Activated naive CD4-positive, alpha-beta T cell treated with anti-CD3 and anti-CD28 coated beads for 36 hours (primary cell): ENCODE results near the gene SLC6A16. TPM values are rescaled to one million over a fixed set of nuclear protein-coding genes. Genes with fewer than 3 reads are reported as not detected.
"Not testable (repeated sequence)": the region's sequence is repeated elsewhere in the genome, so short reads cannot be mapped to it uniquely, and the experiment has no call there.

Experiments used
- CTCF ChIA-PET: fragments of 350-600 bp; sonication (Branson Sonifier 250); formaldehyde crosslinking; loops from one replicate; lab custom pipeline; 2021; ENCODE audit warnings: antibody characterized with exemption; lab: Charles Lee
- DNase-seq: peaks from one replicate; pipeline ENCODE4 v3.0.0-alpha.2; 2020
- H3K27ac Mint-ChIP-seq: one replicate; pipeline ENCODE4 v1.8.0; 2021; ENCODE audit warnings: mild to moderate bottlenecking, mixed read lengths
- H3K27me3 Mint-ChIP-seq: one replicate; pipeline ENCODE4 v1.8.0; 2021; ENCODE audit warnings: low read depth, mixed read lengths
- H3K36me3 Mint-ChIP-seq: one replicate; pipeline ENCODE4 v1.8.0; 2021; ENCODE audit warnings: low read depth, mixed read lengths
- H3K4me1 Mint-ChIP-seq: one replicate; pipeline ENCODE4 v1.8.0; 2021; ENCODE audit warnings: low read depth, mixed read lengths
- H3K4me3 Mint-ChIP-seq: one replicate; pipeline ENCODE4 v1.8.0; 2021; ENCODE audit warnings: mild to moderate bottlenecking, moderate library complexity, mixed read lengths
- H3K9me3 Mint-ChIP-seq: one replicate; pipeline ENCODE4 v1.8.0; 2021; ENCODE audit warnings: mixed read lengths
- intact Hi-C: fragments of 100-400 bp; cut with micrococcal nuclease; formaldehyde crosslinking; loops from one replicate; pipeline ENCODE4 v1.15.1; 2023
- total RNA-seq, 2 experiments: library from RNA; stranded (reverse); gene quantifications; one replicate each; pipeline ENCODE4 v1.2.3, GENCODE V29; 2021

The SLC6A16 gene
- total RNA-seq, 2 experiments from 2014 or later: 0.77 to 0.98 TPM

GRCh38 chr19:49315111-49315510 is 9.9 kb downstream of the SLC6A16 start:
- intact Hi-C loops: no loop called here
- peaks cover 9% of the 10 kb centered on the region for H3K4me1 Mint-ChIP-seq
- DNase-seq: no peak
- CTCF ChIA-PET: no interaction called here
- H3K9me3 Mint-ChIP-seq: peaks cover 9% of the 10 kb centered on the region
- H3K27ac Mint-ChIP-seq: no peak overlapping the region
- peaks cover 21% of the 10 kb centered on the region for H3K36me3 Mint-ChIP-seq
- no peak overlapping the region for H3K4me3 Mint-ChIP-seq
- no peaks in the 10 kb centered on the region for H3K27me3 Mint-ChIP-seq

GRCh38 chr19:49309087-49309486 is 15.9 kb downstream of the SLC6A16 start:
- DNase-seq: no peak
- no peaks in the 10 kb centered on the region for H3K9me3 Mint-ChIP-seq
- H3K27ac Mint-ChIP-seq: no peak overlapping the region
- no peak overlapping the region for H3K4me3 Mint-ChIP-seq
- H3K27me3 Mint-ChIP-seq: no peaks in the 10 kb centered on the region
- CTCF ChIA-PET: interaction anchor here (1.4 kb wide), 1 partner anchor 9 kb away, joined by 5 read pairs; no protein-coding TSS in a partner anchor
- no peaks in the 10 kb centered on the region for H3K4me1 Mint-ChIP-seq
- intact Hi-C loops: no loop called here
- H3K36me3 Mint-ChIP-seq: peaks cover 4% of the 10 kb centered on the region

GRCh38 chr19:49306734-49307133 is 18.3 kb downstream of the SLC6A16 start:
- H3K4me1 Mint-ChIP-seq, DNase-seq, H3K27ac Mint-ChIP-seq, H3K36me3 Mint-ChIP-seq, H3K27me3 Mint-ChIP-seq, H3K4me3 Mint-ChIP-seq, intact Hi-C loops, H3K9me3 Mint-ChIP-seq: not testable (repeated sequence)
- CTCF ChIA-PET: interaction anchor here (1.8 kb wide), 1 partner anchor 21 kb away, joined by 5 read pairs; no protein-coding TSS in a partner anchor

- Mint-ChIP-seq H3K27me3 (no peaks in the 10 kb centered on the region), H3K4me3 (no peak overlapping the region), H3K9me3 (no peaks in the 10 kb centered on the region), H3K27ac (no peak overlapping the region), H3K36me3 (no peaks in the 10 kb centered on the region), H3K4me1 (peaks cover 2% of the 10 kb centered on the region)
- CTCF ChIA-PET: interaction anchor here (0.9 to 3.3 kb wide), 28 partner anchors 10 to 174 kb away, joined by 3 to 15 read pairs (median 4); partner anchors contain the start of genes CD37 and SLC6A16
- intact Hi-C loops: loop anchor here (1.0 to 2.0 kb wide), 3 partner anchors 27 to 76 kb away; no protein-coding TSS in a partner anchor
- no peak for DNase-seq
Measured at GRCh38 chr19:49301866-49302252, 23.1 kb downstream of the SLC6A16 start.

- Mint-ChIP-seq H3K9me3 (no peaks in the 10 kb centered on the region), H3K27ac (no peak overlapping the region), H3K4me1 (peaks cover 2% of the 10 kb centered on the region), H3K27me3 (no peaks in the 10 kb centered on the region), H3K36me3 (no peaks in the 10 kb centered on the region), H3K4me3 (peak overlapping the region; percentile 50)
- CTCF ChIA-PET: interaction anchor here (0.6 to 3.3 kb wide), 35 partner anchors 8 to 458 kb away, joined by 3 to 15 read pairs (median 4); partner anchors contain the start of genes CD37 and SLC6A16
- peak; percentile 90 for DNase-seq
- intact Hi-C loops: loop anchor here (1.0 to 2.0 kb wide), 3 partner anchors 27 to 75 kb away; no protein-coding TSS in a partner anchor
Measured at GRCh38 chr19:49301165-49301865, 23.7 kb downstream of the SLC6A16 start.

GRCh38 chr19:49298653-49299052 is 26.3 kb downstream of the SLC6A16 start:
- H3K36me3 Mint-ChIP-seq, H3K27me3 Mint-ChIP-seq, intact Hi-C loops, H3K4me3 Mint-ChIP-seq, H3K27ac Mint-ChIP-seq, DNase-seq, H3K4me1 Mint-ChIP-seq, H3K9me3 Mint-ChIP-seq: not testable (repeated sequence)
- CTCF ChIA-PET: interaction anchor here (1.1 kb wide), 1 partner anchor 35 kb away, joined by 4 read pairs; no protein-coding TSS in a partner anchor

- CTCF ChIA-PET: interaction anchor here (0.6 to 1.2 kb wide), 3 partner anchors 32 to 333 kb away, joined by 3 to 5 read pairs (median 4); no protein-coding TSS in a partner anchor
- H3K36me3 Mint-ChIP-seq: no peaks in the 10 kb centered on the region
- DNase-seq: no peak
- H3K27ac Mint-ChIP-seq: no peak overlapping the region
- H3K4me1 Mint-ChIP-seq: peaks cover 2% of the 10 kb centered on the region
- H3K27me3 Mint-ChIP-seq: no peaks in the 10 kb centered on the region
- intact Hi-C loops: no loop called here
- H3K9me3 Mint-ChIP-seq: no peaks in the 10 kb centered on the region
- H3K4me3 Mint-ChIP-seq: no peak overlapping the region
Measured at GRCh38 chr19:49297403-49297802, 27.6 kb downstream of the SLC6A16 start.

GRCh38 chr19:49295208-49295880 is 29.6 kb downstream of the SLC6A16 start:
- Mint-ChIP-seq H3K4me3 (no peak overlapping the region), H3K36me3 (no peaks in the 10 kb centered on the region), H3K27ac (no peak overlapping the region), H3K4me1 (no peaks in the 10 kb centered on the region), H3K27me3 (no peaks in the 10 kb centered on the region), H3K9me3 (no peaks in the 10 kb centered on the region)
- DNase-seq: no peak
- intact Hi-C loops: no loop called here
- CTCF ChIA-PET: no interaction called here

GRCh38 chr19:49294401-49294800 is 30.6 kb downstream of the SLC6A16 start:
- Mint-ChIP-seq H3K9me3 (no peaks in the 10 kb centered on the region), H3K27ac (no peak overlapping the region), H3K4me3 (no peak overlapping the region), H3K36me3 (no peaks in the 10 kb centered on the region), H3K27me3 (no peaks in the 10 kb centered on the region), H3K4me1 (no peaks in the 10 kb centered on the region)
- DNase-seq: no peak
- intact Hi-C loops: no loop called here
- CTCF ChIA-PET: no interaction called here

- H3K27me3 Mint-ChIP-seq: no peaks in the 10 kb centered on the region
- H3K4me3 Mint-ChIP-seq: no peak overlapping the region
- H3K9me3 Mint-ChIP-seq: peaks cover 1% of the 10 kb centered on the region
- H3K27ac Mint-ChIP-seq: no peak overlapping the region
- CTCF ChIA-PET: no interaction called here
- DNase-seq: no peak
- intact Hi-C loops: no loop called here
- no peaks in the 10 kb centered on the region for H3K36me3 Mint-ChIP-seq
- no peaks in the 10 kb centered on the region for H3K4me1 Mint-ChIP-seq
Measured at GRCh38 chr19:49290517-49290916, 34.5 kb downstream of the SLC6A16 start.

- H3K36me3 Mint-ChIP-seq, H3K27ac Mint-ChIP-seq, H3K9me3 Mint-ChIP-seq, intact Hi-C loops, DNase-seq, H3K4me3 Mint-ChIP-seq, H3K4me1 Mint-ChIP-seq, H3K27me3 Mint-ChIP-seq: not testable (repeated sequence)
- CTCF ChIA-PET: interaction anchor here (0.6 to 1.8 kb wide), 3 partner anchors 11 to 29 kb away, joined by 3 to 6 read pairs (median 4); no protein-coding TSS in a partner anchor
Measured at GRCh38 chr19:49289286-49289685, 35.7 kb downstream of the SLC6A16 start.

- H3K4me1 Mint-ChIP-seq, DNase-seq: not testable (repeated sequence)
- CTCF ChIA-PET: interaction anchor here (1.4 to 1.8 kb wide), 2 partner anchors 13 to 30 kb away, joined by 3 to 6 read pairs; no protein-coding TSS in a partner anchor
Measured at GRCh38 chr19:49288205-49288604, 36.8 kb downstream of the SLC6A16 start.

More at GRCh38 chr19:49288205-49288604, 36.8 kb downstream of the SLC6A16 start:
- intact Hi-C loops, H3K4me3 Mint-ChIP-seq, H3K36me3 Mint-ChIP-seq, H3K27ac Mint-ChIP-seq, H3K27me3 Mint-ChIP-seq, H3K9me3 Mint-ChIP-seq: not testable (repeated sequence)
